Thyroid gland (tissue), 4 donors: ENCODE results near the gene MED27.

Experiments
- POLR2A ChIP-seq, 2 donors: fragments of 450-650 bp; IDR thresholded peaks; one replicate each; pipeline ENCODE4 v1.6.1; 2017; ENCODE audit warnings: antibody characterized with exemption in 2 of 2, mild to moderate bottlenecking in 2 of 2, moderate library complexity in 1 of 2
- TF ChIP-seq, protein P1 (sequence below), 6 experiments: fragments of 200-600 bp in 3 of 6; fragments of 450-650 bp in 3 of 6; sonication (generic) in 3 of 6; IDR thresholded peaks; one replicate each; pipeline ENCODE4 v1.5.1; 2016 to 2019; ENCODE audit warnings: antibody characterized with exemption in 6 of 6, mild to moderate bottlenecking in 2 of 6, inconsistent platforms in 1 of 6, moderate library complexity in 1 of 6

- TF ChIP-seq, protein P1, sequence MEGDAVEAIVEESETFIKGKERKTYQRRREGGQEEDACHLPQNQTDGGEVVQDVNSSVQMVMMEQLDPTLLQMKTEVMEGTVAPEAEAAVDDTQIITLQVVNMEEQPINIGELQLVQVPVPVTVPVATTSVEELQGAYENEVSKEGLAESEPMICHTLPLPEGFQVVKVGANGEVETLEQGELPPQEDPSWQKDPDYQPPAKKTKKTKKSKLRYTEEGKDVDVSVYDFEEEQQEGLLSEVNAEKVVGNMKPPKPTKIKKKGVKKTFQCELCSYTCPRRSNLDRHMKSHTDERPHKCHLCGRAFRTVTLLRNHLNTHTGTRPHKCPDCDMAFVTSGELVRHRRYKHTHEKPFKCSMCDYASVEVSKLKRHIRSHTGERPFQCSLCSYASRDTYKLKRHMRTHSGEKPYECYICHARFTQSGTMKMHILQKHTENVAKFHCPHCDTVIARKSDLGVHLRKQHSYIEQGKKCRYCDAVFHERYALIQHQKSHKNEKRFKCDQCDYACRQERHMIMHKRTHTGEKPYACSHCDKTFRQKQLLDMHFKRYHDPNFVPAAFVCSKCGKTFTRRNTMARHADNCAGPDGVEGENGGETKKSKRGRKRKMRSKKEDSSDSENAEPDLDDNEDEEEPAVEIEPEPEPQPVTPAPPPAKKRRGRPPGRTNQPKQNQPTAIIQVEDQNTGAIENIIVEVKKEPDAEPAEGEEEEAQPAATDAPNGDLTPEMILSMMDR (IDR thresholded peaks at IDR 0.05), result no peak
- no peak for TF ChIP-seq POLR2A (IDR thresholded peaks at IDR 0.05)
These were observed 11.1 kb downstream of the MED27 start for GRCh38 chr9:132068605-132069004.
